Stimulated activated naive CD4-positive, alpha-beta T cell (primary cell): ENCODE measurements around the gene RTF2.
"Not testable (repeated sequence)": the region's sequence is repeated elsewhere in the genome, so short reads cannot be mapped to it uniquely, and the experiment has no call there.

ENCODE experiments used
- DNase-seq, 6 experiments: peaks; one replicate each; lab custom pipeline; 2025; lab: John Stamatoyannopoulos, UW

The RTF2 gene

GRCh38 chr20:56551571-56551970, 83.1 kb downstream of the RTF2 start:
- no peak for DNase-seq

DNA sequence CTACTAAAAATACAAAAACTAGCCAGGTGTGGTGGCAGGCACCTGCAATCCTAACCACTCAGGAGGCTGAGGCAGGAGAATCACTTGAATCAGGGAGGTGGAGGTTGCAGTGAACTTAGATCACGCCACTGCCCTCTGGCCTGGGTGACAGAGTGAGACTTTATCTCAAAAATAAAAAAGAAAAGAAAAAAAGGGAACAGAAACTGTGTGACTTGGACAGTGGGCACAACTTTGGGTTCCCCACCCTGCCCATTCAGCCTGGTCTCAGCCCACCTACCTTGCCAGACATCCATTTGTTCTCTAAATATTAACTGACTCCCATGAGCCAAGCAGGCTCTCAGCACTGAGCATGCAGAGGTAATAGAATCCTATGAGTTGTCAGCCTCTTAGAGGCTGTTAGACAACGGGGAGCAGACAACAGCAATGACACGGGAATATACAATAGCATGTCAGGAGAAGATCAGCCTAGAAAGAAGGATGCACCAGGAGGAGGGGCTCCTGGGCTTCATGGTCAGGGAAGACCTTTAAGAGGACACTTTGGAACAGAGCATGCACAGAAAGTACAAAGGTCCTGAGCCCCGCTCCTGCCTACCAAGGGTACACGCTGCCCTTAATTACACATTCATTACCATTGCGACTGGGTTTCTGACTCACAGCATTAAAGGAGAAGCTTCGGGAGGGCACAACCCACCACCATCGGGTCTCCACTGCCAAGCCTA, 84.6 kb downstream of the RTF2 start:
- DNase-seq = no peak

GRCh38 chr20:56554869-56555268, 86.4 kb downstream of the RTF2 start:
- DNase-seq = no peak

- DNase-seq = no peak
Observed at GRCh38 chr20:56558968-56559367, 90.5 kb downstream of the RTF2 start.

DNA sequence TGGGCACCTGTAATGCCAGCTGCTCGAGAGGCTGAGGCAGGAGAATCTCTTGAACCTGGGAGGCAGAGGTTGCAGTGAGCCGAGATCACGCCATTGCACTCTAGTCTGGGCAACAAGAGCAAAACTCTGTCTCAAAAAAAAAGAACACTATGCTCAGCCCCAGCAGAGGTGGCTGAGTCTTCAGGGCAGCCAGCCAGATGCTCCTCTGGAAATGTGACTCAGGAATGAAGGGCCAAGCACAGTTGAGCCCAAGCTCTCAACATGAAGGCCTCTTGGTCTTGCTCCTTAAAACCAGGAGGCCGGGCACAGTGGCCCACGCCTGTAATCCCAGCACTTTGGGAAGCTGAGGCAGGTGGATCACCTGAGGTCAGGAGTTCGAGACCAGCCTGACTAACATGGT, 96.1 kb downstream of the RTF2 start:
- DNase-seq = not testable (repeated sequence)

GRCh38 chr20:56565511-56565910, 97.1 kb downstream of the RTF2 start:
- DNase-seq = no peak

GRCh38 chr20:56566621-56567020, 98.2 kb downstream of the RTF2 start:
- no peak for DNase-seq
